ENCODE results near the gene NDUFS2. TPM values are rescaled to one million over a fixed set of nuclear protein-coding genes. Genes with fewer than 3 reads are reported as not detected.
"Not testable (repeated sequence)": the region's sequence is repeated elsewhere in the genome, so short reads cannot be mapped to it uniquely, and the experiment has no call there.

The NDUFS2 gene
- total RNA-seq, 6 donors from 2014 or later: 65.7 to 194 (median 84.4) TPM

GRCh38 chr1:161238039-161238473, 35.9 kb downstream of the NDUFS2 start, which contains the start of gene NR1I3:
Gene NR1I3, minus strand, starts transcription at chr1:161238203. Its CDS starts 1,638 bp downstream, at chr1:161236565.
- 68 to 88% methylated on average over 3 to 4 of the region's 4 CpGs for WGBS, 2 donors
- Histone ChIP-seq H3K27me3 (no peaks in the 10 kb centered on the region), H3K36me3 (no peaks in the 10 kb centered on the region), H3K4me1 (no peaks in the 10 kb centered on the region), H3K27ac (no peak within 1 kb of the TSS), H3K4me3 (no peak within 1 kb of the TSS), H3K9me3 (no peaks in the 10 kb centered on the region)
- TF ChIP-seq CTCF (IDR thresholded peaks at IDR 0.05): no peak
- no peak for TF ChIP-seq POLR2A (IDR thresholded peaks at IDR 0.05)
- TF ChIP-seq POLR2AphosphoS5 (IDR thresholded peaks at IDR 0.05): no peak
- TF ChIP-seq EP300 (IDR thresholded peaks at IDR 0.05): no peak
- no peak for ATAC-seq (ENCODE audit: low FRiP score in 2 of 2)
- DNase-seq: no peak

GRCh38 chr1:161241682-161242081, 39.5 kb downstream of the NDUFS2 start:
- Histone ChIP-seq H3K36me3 (no peaks in the 10 kb centered on the region), H3K27ac (no peak overlapping the region), H3K27me3 (no peaks in the 10 kb centered on the region), H3K4me1 (no peaks in the 10 kb centered on the region), H3K9me3 (no peaks in the 10 kb centered on the region), H3K4me3 (no peak overlapping the region)
- ATAC-seq (ENCODE audit: low FRiP score in 2 of 2) (no peak), DNase-seq (no peak)
- TF ChIP-seq POLR2A (IDR thresholded peaks at IDR 0.05) (no peak), POLR2AphosphoS5 (IDR thresholded peaks at IDR 0.05) (no peak), CTCF (IDR thresholded peaks at IDR 0.05) (no peak), EP300 (IDR thresholded peaks at IDR 0.05) (no peak)
- 41 to 59% methylated on average over 2 to 3 of the region's 3 CpGs for WGBS, 2 donors

- H3K9me3 ChIP-seq: no peaks in the 10 kb centered on the region
- DNase-seq (no peak), ATAC-seq (ENCODE audit: low FRiP score in 2 of 2) (no peak)
- H3K27me3 ChIP-seq: no peaks in the 10 kb centered on the region
- TF ChIP-seq POLR2AphosphoS5 (IDR thresholded peaks at IDR 0.05) (no peak), CTCF (IDR thresholded peaks at IDR 0.05) (no peak), EP300 (IDR thresholded peaks at IDR 0.05) (no peak), POLR2A (IDR thresholded peaks at IDR 0.05) (no peak)
- no peaks in the 10 kb centered on the region for H3K36me3 ChIP-seq
- H3K4me1 ChIP-seq: no peaks in the 10 kb centered on the region
- H3K4me3 ChIP-seq: no peak overlapping the region
- WGBS, 2 donors: 65 to 66% methylated on average over 2 of the region's 2 CpGs
- H3K27ac ChIP-seq: no peak overlapping the region
Observed at GRCh38 chr1:161242313-161242712, 40.1 kb downstream of the NDUFS2 start.

GRCh38 chr1:161244888-161245287, 42.7 kb downstream of the NDUFS2 start:
- no peaks in the 10 kb centered on the region for H3K9me3 ChIP-seq
- H3K27me3 ChIP-seq: no peaks in the 10 kb centered on the region
- no peak overlapping the region for H3K4me3 ChIP-seq
- no peaks in the 10 kb centered on the region for H3K36me3 ChIP-seq
- H3K27ac ChIP-seq: no peak overlapping the region
- H3K4me1 ChIP-seq: no peaks in the 10 kb centered on the region
- ATAC-seq (ENCODE audit: low FRiP score in 2 of 2): no peak
- no peak for DNase-seq
- 76 to 80% methylated on average over 4 of the region's 4 CpGs for WGBS, 2 donors
- TF ChIP-seq POLR2AphosphoS5 (IDR thresholded peaks at IDR 0.05) (no peak), CTCF (IDR thresholded peaks at IDR 0.05) (no peak), POLR2A (IDR thresholded peaks at IDR 0.05) (no peak)

- H3K9me3 ChIP-seq; H3K4me3 ChIP-seq; H3K27me3 ChIP-seq; H3K36me3 ChIP-seq; ATAC-seq (ENCODE audit: low FRiP score in 2 of 2); H3K27ac ChIP-seq; DNase-seq; H3K4me1 ChIP-seq: not testable (repeated sequence)
- WGBS, 2 donors: 81 to 84% methylated on average over 5 of the region's 5 CpGs
Observed at GRCh38 chr1:161250100-161250499, 47.9 kb downstream of the NDUFS2 start.

Data from upper lobe of left lung (tissue), 6 donors.